OCI-LY1 (cell line): ENCODE measurements around the gene TIMP2.

ENCODE experiments used
- H2AFZ ChIP-seq: fragments of 200-600 bp; sonication (generic), shearing (Covaris generic); 2 replicates; pipeline ENCODE4 v1.6.0; 2014; ENCODE audit warnings: antibody characterized with exemption, mild to moderate bottlenecking, low read length
- H3F3A ChIP-seq: fragments of 200-600 bp; sonication (generic), shearing (Covaris generic); 2 replicates; pipeline ENCODE4 v1.6.0; 2014; ENCODE audit warnings: mild to moderate bottlenecking, antibody characterized with exemption, low read length, moderate library complexity; ENCODE audit not compliant: insufficient read depth
- H3K27ac ChIP-seq: fragments of 200-600 bp; sonication (generic); 2 replicates; pipeline ENCODE4 v1.5.1; 2014; ENCODE audit warnings: low read length, mixed run types, mild to moderate bottlenecking, low read depth; ENCODE audit not compliant: poor library complexity, severe bottlenecking
- H3K27me3 ChIP-seq: fragments of 200-600 bp; sonication (generic); 2 replicates; pipeline ENCODE4 v1.6.0; 2014; ENCODE audit warnings: antibody characterized with exemption, mild to moderate bottlenecking, low read length, moderate library complexity; ENCODE audit not compliant: insufficient read depth
- H3K36me3 ChIP-seq: fragments of 200-600 bp; sonication (generic); 2 replicates; pipeline ENCODE4 v1.6.1; 2014; ENCODE audit warnings: mild to moderate bottlenecking, antibody characterized with exemption, low read length, moderate library complexity, mixed read lengths; ENCODE audit not compliant: insufficient read depth
- H3K4me1 ChIP-seq: fragments of 200-600 bp; sonication (generic); 2 replicates; pipeline ENCODE4 v1.5.1; 2014; ENCODE audit warnings: mild to moderate bottlenecking, low read length, moderate library complexity; ENCODE audit not compliant: insufficient read depth, severe bottlenecking
- H3K4me2 ChIP-seq: fragments of 200-600 bp; sonication (generic), shearing (Covaris generic); 2 replicates; pipeline ENCODE4 v1.6.1; 2014; ENCODE audit warnings: low read length
- H3K4me3 ChIP-seq: fragments of 200-600 bp; sonication (generic); 2 replicates; pipeline ENCODE4 v1.5.1; 2014; ENCODE audit warnings: low read length, low read depth, mild to moderate bottlenecking, mixed read lengths; ENCODE audit not compliant: poor library complexity, severe bottlenecking
- H3K79me2 ChIP-seq: fragments of 200-600 bp; shearing (Covaris generic); 2 replicates; pipeline ENCODE4 v1.6.1; 2016; ENCODE audit warnings: mixed run types, low read length, mixed read lengths; ENCODE audit not compliant: insufficient read depth
- H3K9ac ChIP-seq: fragments of 200-600 bp; sonication (generic), shearing (Covaris generic); 2 replicates; pipeline ENCODE4 v1.6.1; 2014; ENCODE audit warnings: mild to moderate bottlenecking, low read length, mixed read lengths
- H3K9me2 ChIP-seq: fragments of 200-600 bp; sonication (generic), shearing (Covaris generic); 2 replicates; pipeline ENCODE4 v1.6.1; 2014; ENCODE audit warnings: low read depth, mild to moderate bottlenecking, low read length, mixed read lengths
- H3K9me3 ChIP-seq: fragments of 200-600 bp; shearing (Covaris generic); 2 replicates; pipeline ENCODE4 v1.6.1; 2014; ENCODE audit warnings: low read length, mixed read lengths
- H4K20me1 ChIP-seq: fragments of 200-600 bp; sonication (generic), shearing (Covaris generic); 2 replicates; pipeline ENCODE4 v1.6.0; 2016; ENCODE audit warnings: mild to moderate bottlenecking, low read length; ENCODE audit not compliant: insufficient read depth
- EZH2 ChIP-seq: fragments of 200-600 bp; sonication (generic), shearing (Covaris generic); IDR thresholded peaks from 2 replicates; pipeline ENCODE4 v1.8.0; 2017; ENCODE audit warnings: borderline replicate concordance, mixed run types, mild to moderate bottlenecking, antibody characterized with exemption, low read length, moderate library complexity, mixed read lengths
- TF ChIP-seq, protein P1 (sequence below): fragments of 200-600 bp; sonication (generic), shearing (Covaris generic); IDR thresholded peaks from 2 replicates; pipeline ENCODE4 v1.5.1; 2017; ENCODE audit warnings: mild to moderate bottlenecking, antibody characterized with exemption, low read length, moderate library complexity, mixed read lengths

TIMP2 gene

DNA sequence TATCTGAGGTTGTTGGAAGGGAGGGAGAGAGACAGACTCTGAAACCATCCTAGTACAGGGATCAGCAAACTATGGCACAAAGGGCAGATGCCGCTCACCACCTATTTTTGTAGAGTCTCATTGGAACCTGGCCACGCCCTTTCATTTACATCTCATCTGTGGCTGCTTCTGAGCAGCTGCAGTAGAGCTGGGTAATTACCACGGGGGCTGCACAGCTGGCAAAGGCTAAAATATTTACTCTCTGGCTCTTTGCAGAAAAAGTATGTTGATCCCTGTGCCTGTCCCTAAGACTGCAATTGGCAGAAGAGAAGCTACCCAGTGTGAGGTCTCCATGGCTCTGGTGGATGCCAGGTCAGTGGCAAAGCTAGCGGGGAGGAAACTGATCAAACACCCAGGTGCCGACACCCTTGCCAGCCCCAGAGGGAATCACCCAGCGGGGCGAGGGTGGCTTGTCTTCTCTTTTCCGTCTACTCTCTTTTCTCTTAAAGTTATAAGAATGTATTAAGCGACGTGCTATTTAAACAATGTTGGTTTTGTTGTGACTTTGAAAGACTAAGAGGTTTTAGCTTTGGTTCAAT is 36.2 kb downstream of the TIMP2 start:
- Histone ChIP-seq H3K4me1 (no peaks in the 10 kb centered on the region), H3K79me2 (no peaks in the 10 kb centered on the region), H3K27me3 (0 out of 2 replicates have a peak, but pooled peaks cover 6% of the 10 kb centered on the region), H3K9me3 (no peaks in the 10 kb centered on the region), H3K36me3 (no peaks in the 10 kb centered on the region), H4K20me1 (no peaks in the 10 kb centered on the region), H3K9me2 (no peaks in the 10 kb centered on the region), H2AFZ (no peak overlapping the region), H3K4me2 (no peak overlapping the region), H3K27ac (no peak overlapping the region), H3K9ac (no peak overlapping the region), H3K4me3 (no peak overlapping the region), H3F3A (no peaks in the 10 kb centered on the region)
- TF ChIP-seq EZH2 = no peak
- TF ChIP-seq, protein P1, sequence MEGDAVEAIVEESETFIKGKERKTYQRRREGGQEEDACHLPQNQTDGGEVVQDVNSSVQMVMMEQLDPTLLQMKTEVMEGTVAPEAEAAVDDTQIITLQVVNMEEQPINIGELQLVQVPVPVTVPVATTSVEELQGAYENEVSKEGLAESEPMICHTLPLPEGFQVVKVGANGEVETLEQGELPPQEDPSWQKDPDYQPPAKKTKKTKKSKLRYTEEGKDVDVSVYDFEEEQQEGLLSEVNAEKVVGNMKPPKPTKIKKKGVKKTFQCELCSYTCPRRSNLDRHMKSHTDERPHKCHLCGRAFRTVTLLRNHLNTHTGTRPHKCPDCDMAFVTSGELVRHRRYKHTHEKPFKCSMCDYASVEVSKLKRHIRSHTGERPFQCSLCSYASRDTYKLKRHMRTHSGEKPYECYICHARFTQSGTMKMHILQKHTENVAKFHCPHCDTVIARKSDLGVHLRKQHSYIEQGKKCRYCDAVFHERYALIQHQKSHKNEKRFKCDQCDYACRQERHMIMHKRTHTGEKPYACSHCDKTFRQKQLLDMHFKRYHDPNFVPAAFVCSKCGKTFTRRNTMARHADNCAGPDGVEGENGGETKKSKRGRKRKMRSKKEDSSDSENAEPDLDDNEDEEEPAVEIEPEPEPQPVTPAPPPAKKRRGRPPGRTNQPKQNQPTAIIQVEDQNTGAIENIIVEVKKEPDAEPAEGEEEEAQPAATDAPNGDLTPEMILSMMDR = no peak

GRCh38 chr17:78886954-78887353 is 38.2 kb downstream of the TIMP2 start:
- Histone ChIP-seq H3K36me3 (no peaks in the 10 kb centered on the region), H3K4me2 (no peak overlapping the region), H3K9me3 (no peaks in the 10 kb centered on the region), H3K9me2 (no peaks in the 10 kb centered on the region), H3K4me1 (no peaks in the 10 kb centered on the region), H2AFZ (no peak overlapping the region), H4K20me1 (no peaks in the 10 kb centered on the region), H3K4me3 (no peak overlapping the region), H3K79me2 (no peaks in the 10 kb centered on the region), H3F3A (no peaks in the 10 kb centered on the region), H3K27ac (no peak overlapping the region), H3K27me3 (no peaks in the 10 kb centered on the region), H3K9ac (no peak overlapping the region)
- no peak for TF ChIP-seq EZH2

DNA sequence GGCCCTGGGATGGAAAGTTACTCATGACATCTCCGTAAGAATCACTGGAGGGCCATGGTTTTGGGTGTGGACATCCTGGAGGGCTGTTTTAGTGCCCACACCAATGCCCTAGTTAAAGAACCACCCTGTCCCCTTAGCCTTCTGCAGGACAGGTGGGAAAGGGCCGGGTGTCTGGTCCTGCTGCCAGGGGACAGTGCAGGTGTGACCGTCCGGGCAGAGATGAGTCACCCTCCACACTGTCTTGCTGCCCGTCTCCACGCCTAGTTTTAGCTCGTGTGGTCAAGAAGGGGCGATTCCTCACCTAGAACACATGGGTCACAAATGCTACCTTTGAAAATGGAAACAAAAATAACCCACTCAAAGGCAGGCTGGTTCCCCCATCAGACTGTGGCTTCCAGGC is 39.2 kb downstream of the TIMP2 start:
- Histone ChIP-seq H2AFZ (no peak overlapping the region), H3K4me1 (no peaks in the 10 kb centered on the region), H3K4me3 (no peak overlapping the region), H3K9me2 (no peaks in the 10 kb centered on the region), H3K79me2 (no peaks in the 10 kb centered on the region), H4K20me1 (no peaks in the 10 kb centered on the region), H3K36me3 (no peaks in the 10 kb centered on the region), H3K27me3 (no peaks in the 10 kb centered on the region), H3K4me2 (no peak overlapping the region), H3F3A (no peaks in the 10 kb centered on the region), H3K9me3 (no peaks in the 10 kb centered on the region), H3K9ac (no peak overlapping the region), H3K27ac (no peak overlapping the region)
- TF ChIP-seq, protein P1 = no peak
- no peak for TF ChIP-seq EZH2
